ENCODE results near the gene HTT-AS. TPM values are rescaled to one million over a fixed set of nuclear protein-coding genes. Genes with fewer than 3 reads are reported as not detected.
"Not testable (repeated sequence)": the region's sequence is repeated elsewhere in the genome, so short reads cannot be mapped to it uniquely, and the experiment has no call there.

Gene HTT-AS
- total RNA-seq, 4 donors from 2014 or later, result not detected

GRCh38 chr4:3107271-3107670 is 32.9 kb upstream of the HTT-AS start:
- 67 to 85% methylated on average over 2 to 5 of the region's 5 CpGs for WGBS, 2 donors
- DNase-seq, result no peak
- Histone ChIP-seq H3K27me3 (no peaks in the 10 kb centered on the region), H3K4me3 (no peak overlapping the region), H3K36me3 (peaks cover 5 to 93% (median 6%) of the 10 kb centered on the region in 3 donors), H3K27ac (peak overlapping the region; percentile 8 to 83 (median 72)), H3K9me3 (no peaks in the 10 kb centered on the region), H3K4me1 (peaks cover 12 to 47% (median 26%) of the 10 kb centered on the region in 3 donors)
- intact Hi-C loops (cut with DNase I), result no loop called here
- TF ChIP-seq POLR2A (IDR thresholded peaks at IDR 0.05), result no peak

GRCh38 chr4:3106339-3107186 is 32.2 kb upstream of the HTT-AS start:
- intact Hi-C loops (cut with DNase I), result no loop called here
- DNase-seq, result peak; percentile 25
- Histone ChIP-seq H3K4me1 (peaks cover 10 to 40% (median 22%) of the 10 kb centered on the region in 3 donors), H3K9me3 (no peaks in the 10 kb centered on the region), H3K4me3 (no peak overlapping the region), H3K36me3 (peaks cover 5 to 93% (median 6%) of the 10 kb centered on the region in 3 donors), H3K27me3 (no peaks in the 10 kb centered on the region), H3K27ac (peak overlapping the region; percentile 8 to 83 (median 72))
- TF ChIP-seq POLR2A (IDR thresholded peaks at IDR 0.05), result no peak
- TF ChIP-seq, protein P1, sequence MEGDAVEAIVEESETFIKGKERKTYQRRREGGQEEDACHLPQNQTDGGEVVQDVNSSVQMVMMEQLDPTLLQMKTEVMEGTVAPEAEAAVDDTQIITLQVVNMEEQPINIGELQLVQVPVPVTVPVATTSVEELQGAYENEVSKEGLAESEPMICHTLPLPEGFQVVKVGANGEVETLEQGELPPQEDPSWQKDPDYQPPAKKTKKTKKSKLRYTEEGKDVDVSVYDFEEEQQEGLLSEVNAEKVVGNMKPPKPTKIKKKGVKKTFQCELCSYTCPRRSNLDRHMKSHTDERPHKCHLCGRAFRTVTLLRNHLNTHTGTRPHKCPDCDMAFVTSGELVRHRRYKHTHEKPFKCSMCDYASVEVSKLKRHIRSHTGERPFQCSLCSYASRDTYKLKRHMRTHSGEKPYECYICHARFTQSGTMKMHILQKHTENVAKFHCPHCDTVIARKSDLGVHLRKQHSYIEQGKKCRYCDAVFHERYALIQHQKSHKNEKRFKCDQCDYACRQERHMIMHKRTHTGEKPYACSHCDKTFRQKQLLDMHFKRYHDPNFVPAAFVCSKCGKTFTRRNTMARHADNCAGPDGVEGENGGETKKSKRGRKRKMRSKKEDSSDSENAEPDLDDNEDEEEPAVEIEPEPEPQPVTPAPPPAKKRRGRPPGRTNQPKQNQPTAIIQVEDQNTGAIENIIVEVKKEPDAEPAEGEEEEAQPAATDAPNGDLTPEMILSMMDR (IDR thresholded peaks at IDR 0.05), result peak; percentile 88 to 97 (median 96)
- 2 to 3% methylated on average over 7 of the region's 7 CpGs for WGBS, 2 donors

DNA sequence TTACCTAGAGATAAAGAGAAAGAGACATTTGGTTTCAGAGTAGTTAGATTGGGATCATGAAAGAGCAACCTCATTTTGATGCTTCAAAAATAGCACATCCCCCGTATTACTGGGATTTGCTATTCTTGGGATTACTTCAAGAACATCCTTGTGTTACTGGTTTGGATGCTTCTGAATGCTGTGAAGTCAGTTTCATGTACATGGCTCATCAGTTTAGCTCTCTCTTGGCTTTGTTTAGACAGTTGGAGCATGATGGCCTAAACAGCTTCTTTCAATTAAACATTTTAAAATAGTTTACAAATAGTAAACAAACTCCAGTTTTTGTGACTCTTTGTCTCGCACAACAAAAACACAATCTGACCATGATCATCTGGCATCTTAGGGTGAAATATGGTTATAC is 24.0 kb upstream of the HTT-AS start:
- H3K4me3 ChIP-seq, result no peak overlapping the region
- DNase-seq, result no peak
- WGBS, 2 donors, result 59 to 89% methylated on average over 2 of the region's 2 CpGs
- TF ChIP-seq, protein P1 (IDR thresholded peaks at IDR 0.05), result no peak
- no peak for TF ChIP-seq POLR2A (IDR thresholded peaks at IDR 0.05)
- H3K4me1 ChIP-seq, result no peaks in the 10 kb centered on the region
- intact Hi-C loops (cut with DNase I), result no loop called here
- peaks cover 0 to 76% (median 5%) of the 10 kb centered on the region in 3 donors for H3K36me3 ChIP-seq
- H3K27me3 ChIP-seq, result no peaks in the 10 kb centered on the region
- no peaks in the 10 kb centered on the region for H3K9me3 ChIP-seq
- no peak overlapping the region for H3K27ac ChIP-seq

DNA sequence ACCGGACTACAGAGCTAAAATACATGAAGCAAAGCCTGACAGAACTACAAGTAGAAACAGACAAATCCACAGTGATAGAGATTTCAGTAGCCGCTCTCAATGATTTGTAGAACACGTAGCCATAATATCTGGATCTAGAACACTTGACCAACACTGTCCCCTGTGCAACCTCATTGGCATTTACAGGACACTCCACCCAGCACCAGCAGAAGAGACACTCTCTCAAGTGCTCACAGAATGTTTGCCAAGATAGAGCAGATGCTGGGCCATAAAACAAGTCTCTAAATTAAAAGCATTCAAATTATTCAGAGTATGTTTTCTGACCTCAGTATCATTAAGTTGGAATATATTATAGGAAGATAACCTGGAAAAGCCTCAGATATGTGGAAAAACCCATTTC is 21.9 kb upstream of the HTT-AS start:
- TF ChIP-seq POLR2A (IDR thresholded peaks at IDR 0.05), result no peak
- TF ChIP-seq, protein P1 (IDR thresholded peaks at IDR 0.05), result no peak
- no peaks in the 10 kb centered on the region for H3K4me1 ChIP-seq
- 88 to 91% methylated on average over 3 of the region's 3 CpGs for WGBS, 2 donors
- H3K36me3 ChIP-seq, result peaks cover 0 to 75% (median 2%) of the 10 kb centered on the region in 3 donors
- H3K27me3 ChIP-seq, result no peaks in the 10 kb centered on the region
- no peak for DNase-seq
- H3K9me3 ChIP-seq, result no peaks in the 10 kb centered on the region
- H3K27ac ChIP-seq, result no peak overlapping the region
- no peak overlapping the region for H3K4me3 ChIP-seq
- intact Hi-C loops (cut with DNase I), result no loop called here

GRCh38 chr4:3094701-3095100 is 20.4 kb upstream of the HTT-AS start:
- H3K27ac ChIP-seq; H3K4me1 ChIP-seq; H3K27me3 ChIP-seq; H3K9me3 ChIP-seq; H3K4me3 ChIP-seq; intact Hi-C loops (cut with DNase I); DNase-seq: not testable (repeated sequence)
- peaks cover 0 to 66% (median 0%) of the 10 kb centered on the region in 3 donors for H3K36me3 ChIP-seq
- no CpG with 5 or more reads among the region's 28 CpGs for WGBS, 2 donors

- Histone ChIP-seq H3K4me1 (no peaks in the 10 kb centered on the region), H3K36me3 (peaks cover 0 to 84% (median 0%) of the 10 kb centered on the region in 3 donors), H3K27me3 (no peaks in the 10 kb centered on the region), H3K9me3 (no peaks in the 10 kb centered on the region), H3K27ac (no peak overlapping the region), H3K4me3 (no peak overlapping the region)
- no peak for TF ChIP-seq POLR2A (IDR thresholded peaks at IDR 0.05)
- 57 to 77% methylated on average over 5 of the region's 5 CpGs for WGBS, 2 donors
- no peak for DNase-seq
- intact Hi-C loops (cut with DNase I), result no loop called here
Observed at GRCh38 chr4:3091464-3091863, 17.1 kb upstream of the HTT-AS start.

Measured in esophagus squamous epithelium (tissue), 5 donors.